Measurements from ENCODE around the gene GSAP. TPM values are rescaled to one million over a fixed set of nuclear protein-coding genes. Genes with fewer than 3 reads are reported as not detected.
A peak's percentile ranks its signal among the peaks of the same experiment; 100 is the strongest.

GSAP gene
- total RNA-seq, 1 experiment from 2014 or later: 6.5 TPM

DNA sequence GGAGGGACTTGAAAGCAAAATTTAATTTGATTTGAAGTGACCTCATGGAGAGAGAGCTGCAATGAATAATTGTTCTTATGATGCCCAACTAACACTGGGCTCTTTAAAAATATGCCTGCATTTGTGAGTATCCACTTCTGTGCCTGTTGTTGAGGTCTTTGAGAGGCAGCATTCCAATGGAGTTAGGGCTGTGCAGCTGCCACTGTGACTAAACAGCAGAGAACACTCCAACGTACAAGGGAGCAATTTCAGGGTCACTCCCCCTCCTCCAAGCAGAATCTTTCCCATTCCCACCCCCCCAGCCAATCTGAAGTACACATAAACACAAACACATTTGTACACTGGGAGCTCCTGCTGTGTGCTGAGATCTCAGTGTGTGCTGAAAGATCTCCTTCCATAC is 28.0 kb upstream of the GSAP start:
- Histone ChIP-seq H2AFZ (ENCODE audit: low read length) (no peak overlapping the region), H3K9me2 (replicated peaks; ENCODE audit: low read length) (no peaks in the 10 kb centered on the region), H4K20me1 (ENCODE audit: low read length) (no peaks in the 10 kb centered on the region), H3K9ac (ENCODE audit: low read length) (no peak overlapping the region), H3K4me3 (ENCODE audit: low read length) (no peak overlapping the region), H3F3A (ENCODE audit: low read length, unreplicated experiment) (peaks cover 4% of the 10 kb centered on the region), H3K27ac (ENCODE audit: low read length) (no peak overlapping the region), H3K4me1 (ENCODE audit: insufficient read depth, low read length) (peaks cover 42% of the 10 kb centered on the region), H3K4me2 (ENCODE audit: low read length) (no peak overlapping the region), H3K27me3 (ENCODE audit: low read length) (no peaks in the 10 kb centered on the region), H3K79me2 (ENCODE audit: low read length) (no peaks in the 10 kb centered on the region), H3K9me3 (ENCODE audit: low read length) (no peaks in the 10 kb centered on the region), H3K36me3 (ENCODE audit: low read depth, low read length) (no peaks in the 10 kb centered on the region)
- DNase-seq: no peak
- ChIA-PET POLR2A (ENCODE audit: unreplicated experiment) (interaction anchor here (0.6 to 1.0 kb wide), 2 partner anchors 11 to 18 kb away, joined by 4 to 27 read pairs; no protein-coding TSS in a partner anchor), CTCF (interaction anchor here (0.6 kb wide), 1 partner anchor 27 kb away, joined by 16 read pairs; no protein-coding TSS in a partner anchor)
- no peak for ATAC-seq
- TF ChIP-seq, protein P1, sequence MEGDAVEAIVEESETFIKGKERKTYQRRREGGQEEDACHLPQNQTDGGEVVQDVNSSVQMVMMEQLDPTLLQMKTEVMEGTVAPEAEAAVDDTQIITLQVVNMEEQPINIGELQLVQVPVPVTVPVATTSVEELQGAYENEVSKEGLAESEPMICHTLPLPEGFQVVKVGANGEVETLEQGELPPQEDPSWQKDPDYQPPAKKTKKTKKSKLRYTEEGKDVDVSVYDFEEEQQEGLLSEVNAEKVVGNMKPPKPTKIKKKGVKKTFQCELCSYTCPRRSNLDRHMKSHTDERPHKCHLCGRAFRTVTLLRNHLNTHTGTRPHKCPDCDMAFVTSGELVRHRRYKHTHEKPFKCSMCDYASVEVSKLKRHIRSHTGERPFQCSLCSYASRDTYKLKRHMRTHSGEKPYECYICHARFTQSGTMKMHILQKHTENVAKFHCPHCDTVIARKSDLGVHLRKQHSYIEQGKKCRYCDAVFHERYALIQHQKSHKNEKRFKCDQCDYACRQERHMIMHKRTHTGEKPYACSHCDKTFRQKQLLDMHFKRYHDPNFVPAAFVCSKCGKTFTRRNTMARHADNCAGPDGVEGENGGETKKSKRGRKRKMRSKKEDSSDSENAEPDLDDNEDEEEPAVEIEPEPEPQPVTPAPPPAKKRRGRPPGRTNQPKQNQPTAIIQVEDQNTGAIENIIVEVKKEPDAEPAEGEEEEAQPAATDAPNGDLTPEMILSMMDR (conservative IDR thresholded peaks at IDR 0.05; ENCODE audit: low read depth, low read length): no peak
- TF ChIP-seq EZH2 (IDR thresholded peaks at IDR 0.05; ENCODE audit: low read length, unreplicated experiment) (no peak), EZH2phosphoT487 (IDR thresholded peaks at IDR 0.05; ENCODE audit: borderline replicate concordance, low read length) (no peak)
- intact Hi-C loops (cut with micrococcal nuclease): no loop called here
- no TSS peak for BruUV-seq (replicated peaks)

DNA sequence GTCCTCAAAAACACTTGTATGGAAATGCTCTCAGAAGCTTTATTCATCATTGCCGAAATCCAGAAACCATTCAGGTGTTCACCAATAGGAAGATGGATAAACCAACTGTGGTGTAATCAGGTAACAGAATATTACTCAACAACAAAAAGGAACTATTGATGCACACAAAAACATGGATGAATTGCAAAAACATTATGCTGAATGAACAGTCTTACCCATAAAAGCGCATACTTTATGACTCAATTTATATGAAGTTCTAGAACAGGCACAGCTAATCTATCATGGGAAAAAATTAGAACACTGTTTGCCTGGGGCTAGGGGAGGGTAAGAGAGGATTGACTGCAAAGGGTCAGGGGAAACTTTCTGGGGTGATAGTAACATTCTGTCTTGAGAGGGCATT is 26.9 kb upstream of the GSAP start:
- DNase-seq (peak; percentile 31), ATAC-seq (no peak; the same call in 1 of the 2 replicates)
- H4K20me1 ChIP-seq (ENCODE audit: low read length): no peaks in the 10 kb centered on the region
- H3K4me2 ChIP-seq (ENCODE audit: low read length): peak overlapping the region; percentile 49
- POLR2A ChIA-PET (ENCODE audit: unreplicated experiment): interaction anchor here (0.8 to 1.0 kb wide), 2 partner anchors 13 to 17 kb away, joined by 3 to 27 read pairs; no protein-coding TSS in a partner anchor
- CTCF ChIA-PET: no interaction called here
- peak overlapping the region; percentile 76 for H3K27ac ChIP-seq (ENCODE audit: low read length)
- no peaks in the 10 kb centered on the region for H3K36me3 ChIP-seq (ENCODE audit: low read depth, low read length)
- H3F3A ChIP-seq (ENCODE audit: low read length, unreplicated experiment): peaks cover 4% of the 10 kb centered on the region
- no peak overlapping the region for H3K9ac ChIP-seq (ENCODE audit: low read length)
- no TSS peak for BruUV-seq (replicated peaks)
- no peak overlapping the region for H3K4me3 ChIP-seq (ENCODE audit: low read length)
- H3K9me3 ChIP-seq (ENCODE audit: low read length): no peaks in the 10 kb centered on the region
- H3K9me2 ChIP-seq (replicated peaks; ENCODE audit: low read length): no peaks in the 10 kb centered on the region
- no peaks in the 10 kb centered on the region for H3K79me2 ChIP-seq (ENCODE audit: low read length)
- intact Hi-C loops (cut with micrococcal nuclease): no loop called here
- no peak overlapping the region for H2AFZ ChIP-seq (ENCODE audit: low read length)
- peaks cover 42% of the 10 kb centered on the region for H3K4me1 ChIP-seq (ENCODE audit: insufficient read depth, low read length)
- no peaks in the 10 kb centered on the region for H3K27me3 ChIP-seq (ENCODE audit: low read length)
- TF ChIP-seq EZH2 (IDR thresholded peaks at IDR 0.05; ENCODE audit: low read length, unreplicated experiment) (no peak), EZH2phosphoT487 (IDR thresholded peaks at IDR 0.05; ENCODE audit: borderline replicate concordance, low read length) (no peak)
- TF ChIP-seq, protein P1 (conservative IDR thresholded peaks at IDR 0.05; ENCODE audit: low read depth, low read length): no peak

DNA sequence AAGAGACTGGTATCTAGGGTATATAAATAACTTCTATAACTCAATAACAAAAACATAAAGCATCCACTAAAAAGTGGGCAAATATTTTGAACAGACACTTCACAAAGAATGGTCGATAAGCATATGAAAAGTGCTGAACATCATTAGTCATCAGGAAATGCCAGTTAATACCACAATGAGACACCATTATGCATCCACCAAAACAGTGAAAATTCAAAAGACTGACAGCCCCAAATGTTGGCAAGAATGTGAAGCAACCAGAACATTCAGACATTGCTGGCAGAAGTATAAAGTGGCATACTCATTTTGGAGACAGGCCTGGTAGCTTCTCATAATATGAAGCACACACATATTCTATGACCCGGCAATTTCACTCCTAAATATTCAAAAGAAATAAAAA is 26.5 kb upstream of the GSAP start:
- Histone ChIP-seq H4K20me1 (ENCODE audit: low read length) (no peaks in the 10 kb centered on the region), H3K79me2 (ENCODE audit: low read length) (no peaks in the 10 kb centered on the region), H3K36me3 (ENCODE audit: low read depth, low read length) (no peaks in the 10 kb centered on the region), H3K4me1 (ENCODE audit: insufficient read depth, low read length) (peaks cover 42% of the 10 kb centered on the region), H2AFZ (ENCODE audit: low read length) (no peak overlapping the region), H3K9ac (ENCODE audit: low read length) (no peak overlapping the region), H3K9me3 (ENCODE audit: low read length) (no peaks in the 10 kb centered on the region), H3K4me2 (ENCODE audit: low read length) (peak overlapping the region; percentile 49), H3K27me3 (ENCODE audit: low read length) (no peaks in the 10 kb centered on the region), H3F3A (ENCODE audit: low read length, unreplicated experiment) (peaks cover 4% of the 10 kb centered on the region), H3K4me3 (ENCODE audit: low read length) (0 out of 2 replicates have a peak overlapping the region, but pooled peaks have one; percentile 15), H3K27ac (ENCODE audit: low read length) (peak overlapping the region; percentile 76), H3K9me2 (replicated peaks; ENCODE audit: low read length) (no peaks in the 10 kb centered on the region)
- intact Hi-C loops (cut with micrococcal nuclease): loop anchor here (1.0 kb wide), 2 partner anchors 13 to 94 kb away; no protein-coding TSS in a partner anchor
- TF ChIP-seq EZH2phosphoT487 (IDR thresholded peaks at IDR 0.05; ENCODE audit: borderline replicate concordance, low read length): no peak
- no peak for TF ChIP-seq EZH2 (IDR thresholded peaks at IDR 0.05; ENCODE audit: low read length, unreplicated experiment)
- TF ChIP-seq, protein P1 (conservative IDR thresholded peaks at IDR 0.05; ENCODE audit: low read depth, low read length): no peak
- DNase-seq (peak; percentile 86), ATAC-seq (peak; percentile 71)
- ChIA-PET CTCF (no interaction called here), POLR2A (ENCODE audit: unreplicated experiment) (interaction anchor here (0.8 kb wide), 1 partner anchor 13 kb away, joined by 3 read pairs; no protein-coding TSS in a partner anchor)
- no TSS peak for BruUV-seq (replicated peaks)
